Measurements from ENCODE around the gene ZCCHC7.
"Not testable (repeated sequence)": the region's sequence is repeated elsewhere in the genome, so short reads cannot be mapped to it uniquely, and the experiment has no call there.

The ZCCHC7 gene

DNA sequence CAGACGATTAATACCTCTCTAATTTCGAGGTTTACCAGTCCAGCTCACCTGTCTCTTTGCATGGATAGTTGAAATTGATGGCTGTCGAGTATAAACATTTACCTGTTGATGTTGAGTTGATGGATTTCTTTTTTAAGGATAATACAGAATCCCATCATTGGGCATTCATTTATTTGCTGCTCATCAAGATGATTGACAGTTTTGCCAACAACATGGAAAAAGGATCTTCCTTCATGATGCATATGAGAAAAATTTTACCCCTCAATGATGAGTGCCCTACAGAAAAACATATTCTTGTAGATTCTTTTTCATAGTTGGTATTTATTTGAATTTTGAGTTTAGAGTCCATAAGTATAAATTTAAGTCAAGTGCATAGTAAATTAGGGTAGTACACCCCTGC, 59.2 kb downstream of the ZCCHC7 start:
- no peak overlapping the region for H3K4me3 ChIP-seq (ENCODE audit: low read depth, low read length)
- CTCF ChIA-PET: no interaction called here
- TF ChIP-seq, protein P1, sequence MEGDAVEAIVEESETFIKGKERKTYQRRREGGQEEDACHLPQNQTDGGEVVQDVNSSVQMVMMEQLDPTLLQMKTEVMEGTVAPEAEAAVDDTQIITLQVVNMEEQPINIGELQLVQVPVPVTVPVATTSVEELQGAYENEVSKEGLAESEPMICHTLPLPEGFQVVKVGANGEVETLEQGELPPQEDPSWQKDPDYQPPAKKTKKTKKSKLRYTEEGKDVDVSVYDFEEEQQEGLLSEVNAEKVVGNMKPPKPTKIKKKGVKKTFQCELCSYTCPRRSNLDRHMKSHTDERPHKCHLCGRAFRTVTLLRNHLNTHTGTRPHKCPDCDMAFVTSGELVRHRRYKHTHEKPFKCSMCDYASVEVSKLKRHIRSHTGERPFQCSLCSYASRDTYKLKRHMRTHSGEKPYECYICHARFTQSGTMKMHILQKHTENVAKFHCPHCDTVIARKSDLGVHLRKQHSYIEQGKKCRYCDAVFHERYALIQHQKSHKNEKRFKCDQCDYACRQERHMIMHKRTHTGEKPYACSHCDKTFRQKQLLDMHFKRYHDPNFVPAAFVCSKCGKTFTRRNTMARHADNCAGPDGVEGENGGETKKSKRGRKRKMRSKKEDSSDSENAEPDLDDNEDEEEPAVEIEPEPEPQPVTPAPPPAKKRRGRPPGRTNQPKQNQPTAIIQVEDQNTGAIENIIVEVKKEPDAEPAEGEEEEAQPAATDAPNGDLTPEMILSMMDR (IDR thresholded peaks at IDR 0.05; ENCODE audit: insufficient read depth, low read length, missing control alignments): no peak
- no peak for DNase-seq (ENCODE audit: low read depth, low spot score)
- POLR2A ChIA-PET: no interaction called here

DNA sequence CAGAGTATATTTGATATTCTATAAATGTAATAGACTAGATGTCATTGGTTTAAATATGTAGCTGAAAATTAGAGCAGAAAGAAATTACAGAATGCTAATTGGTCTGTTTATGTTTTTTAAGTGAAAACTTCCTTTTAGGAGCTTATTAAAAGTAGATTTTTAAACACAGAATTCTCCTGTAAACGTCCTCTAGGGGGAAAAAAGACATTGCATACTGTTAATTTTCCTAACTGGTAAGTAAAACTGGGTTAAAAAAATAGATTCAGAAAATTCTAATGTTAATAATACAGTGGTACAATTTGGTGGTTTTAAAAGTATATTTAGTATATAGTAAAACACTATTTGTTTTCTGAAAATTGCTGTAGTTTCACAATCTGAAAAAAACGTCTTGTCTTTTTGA, 59.8 kb downstream of the ZCCHC7 start:
- DNase-seq (ENCODE audit: low read depth, low spot score): no peak
- TF ChIP-seq, protein P1 (IDR thresholded peaks at IDR 0.05; ENCODE audit: insufficient read depth, low read length, missing control alignments): no peak
- ChIA-PET CTCF (interaction anchor here (0.6 to 0.9 kb wide), 2 partner anchors 12 to 548 kb away, joined by 3 read pairs; no protein-coding TSS in a partner anchor), POLR2A (no interaction called here)
- no peak overlapping the region for H3K4me3 ChIP-seq (ENCODE audit: low read depth, low read length)

DNA sequence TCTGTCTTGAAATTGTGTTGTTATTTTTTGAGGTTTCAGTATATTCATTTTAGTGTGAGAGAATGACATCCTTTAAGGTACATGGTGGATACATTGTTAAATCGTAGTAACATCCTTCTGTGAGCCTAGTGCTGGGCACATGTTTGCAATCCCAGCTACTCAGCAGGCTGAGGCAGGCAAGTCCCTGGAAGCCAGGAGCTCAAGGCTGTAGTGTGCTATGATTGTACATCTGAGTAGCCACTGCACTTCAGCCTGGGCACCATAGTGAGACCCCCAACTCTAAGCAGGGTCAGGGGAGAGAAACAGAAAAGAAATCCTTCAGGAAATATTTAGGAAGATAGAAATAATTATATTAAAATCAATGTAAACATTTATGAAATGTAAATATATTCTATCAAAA, 62.3 kb downstream of the ZCCHC7 start:
- DNase-seq (ENCODE audit: low read depth, low spot score): no peak
- TF ChIP-seq, protein P1 (IDR thresholded peaks at IDR 0.05; ENCODE audit: insufficient read depth, low read length, missing control alignments): no peak
- no peak overlapping the region for H3K4me3 ChIP-seq (ENCODE audit: low read depth, low read length)
- POLR2A ChIA-PET: no interaction called here
- CTCF ChIA-PET: no interaction called here

DNA sequence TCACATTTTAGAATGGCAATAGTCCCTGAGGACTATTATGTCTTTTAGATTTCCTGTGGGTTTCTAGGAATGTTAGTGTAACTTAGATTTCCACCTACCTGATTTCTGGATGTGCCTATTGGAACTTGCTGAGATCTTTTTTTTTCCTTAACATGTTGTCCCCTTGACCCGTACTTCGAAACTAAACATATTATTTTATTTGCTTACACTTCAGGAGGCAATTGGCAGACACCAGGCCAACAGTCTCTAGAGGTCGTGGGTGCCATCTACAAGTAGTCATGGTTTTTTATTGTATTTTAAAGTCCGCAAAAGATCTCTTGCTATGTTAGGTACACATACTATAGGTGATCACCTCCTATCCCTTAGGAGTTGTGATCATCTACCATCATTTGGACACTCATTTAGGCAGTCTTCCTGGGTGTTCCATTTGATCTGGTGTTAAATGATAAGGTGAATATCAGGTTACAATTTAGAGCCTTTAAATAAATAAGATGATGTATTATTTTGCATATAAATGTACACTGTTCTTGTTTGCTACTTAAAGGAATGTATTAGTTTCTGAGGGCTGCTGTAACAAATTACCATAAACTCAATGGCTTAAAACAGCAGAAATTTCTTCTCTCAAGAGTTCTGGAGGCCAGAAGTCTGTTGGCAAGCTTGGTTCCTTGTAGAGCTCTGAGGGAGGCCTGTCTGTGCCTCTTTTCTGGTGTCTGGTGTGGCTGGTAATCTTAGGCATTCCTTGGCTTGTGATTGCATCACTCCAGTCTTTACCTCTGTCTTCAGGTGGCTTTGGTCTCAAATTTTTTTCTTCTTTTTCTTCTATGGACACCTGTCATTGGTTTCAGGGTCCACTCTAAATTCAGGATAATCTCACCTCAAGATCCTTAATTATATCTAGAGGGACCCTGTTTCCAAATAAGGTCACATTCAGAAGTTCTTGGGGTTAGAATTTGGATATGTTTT, 64.8 kb downstream of the ZCCHC7 start:
- TF ChIP-seq, protein P1 (IDR thresholded peaks at IDR 0.05; ENCODE audit: insufficient read depth, low read length, missing control alignments): no peak
- CTCF ChIA-PET: no interaction called here
- DNase-seq (ENCODE audit: low read depth, low spot score): no peak
- POLR2A ChIA-PET: no interaction called here
- no peak overlapping the region for H3K4me3 ChIP-seq (ENCODE audit: low read depth, low read length)

DNA sequence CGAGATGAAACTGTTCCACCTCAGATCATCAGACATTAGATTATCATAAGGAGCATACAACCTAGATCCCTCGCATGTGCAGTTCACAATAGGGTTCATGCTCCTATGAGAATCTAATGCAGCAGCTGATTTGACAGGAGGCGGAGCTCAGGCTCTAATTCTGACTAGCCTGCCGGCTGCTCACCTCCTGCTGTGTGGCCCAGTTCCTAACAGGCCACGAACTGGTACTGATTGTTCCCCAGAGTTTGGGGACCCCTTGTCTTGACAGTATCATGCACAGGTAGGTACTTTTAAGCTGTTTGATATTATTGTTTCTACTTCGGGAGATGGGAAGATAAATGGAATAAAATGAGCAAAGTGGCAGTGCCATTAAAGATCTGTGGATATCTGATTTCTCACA, 66.9 kb downstream of the ZCCHC7 start:
- H3K4me3 ChIP-seq (ENCODE audit: low read depth, low read length): no peak overlapping the region
- DNase-seq (ENCODE audit: low read depth, low spot score): no peak
- POLR2A ChIA-PET: interaction anchor here (0.6 kb wide), 1 partner anchor 31 kb away, joined by 4 read pairs; no protein-coding TSS in a partner anchor
- CTCF ChIA-PET: no interaction called here
- TF ChIP-seq, protein P1 (IDR thresholded peaks at IDR 0.05; ENCODE audit: insufficient read depth, low read length, missing control alignments): no peak

DNA sequence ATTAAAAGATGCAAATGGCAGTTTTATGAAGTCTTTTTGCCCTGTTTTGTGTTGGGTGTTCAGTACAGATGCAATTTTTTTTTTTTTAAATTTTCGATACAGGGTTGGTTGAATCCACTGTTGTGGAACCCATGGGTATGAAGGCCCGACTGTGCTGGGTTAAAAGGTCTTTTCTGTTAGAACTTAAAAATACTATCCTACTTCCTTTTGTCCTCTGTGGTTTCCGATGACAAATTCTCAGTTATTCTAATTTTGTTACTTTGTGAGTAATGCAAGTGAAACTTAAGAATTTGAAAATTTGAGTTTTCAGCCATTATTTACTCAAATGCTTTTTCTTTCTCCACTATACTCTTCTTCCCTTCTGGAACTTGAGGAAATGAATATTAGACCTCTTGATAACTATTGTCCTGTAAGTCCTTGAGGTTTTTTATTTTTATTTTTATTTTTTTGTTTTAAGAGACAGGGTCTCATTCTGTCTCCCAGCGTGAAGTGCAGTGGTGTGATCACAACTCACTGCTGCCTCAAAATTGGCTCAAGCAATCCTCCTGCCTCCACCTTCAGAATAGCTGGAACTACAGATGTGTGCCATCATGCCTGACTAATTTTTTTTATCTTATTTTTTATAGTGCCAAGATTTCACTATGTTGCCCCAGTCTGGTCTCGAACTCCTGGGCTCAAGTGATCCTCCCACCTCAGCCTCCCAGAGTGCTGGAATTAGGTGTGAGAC, 67.5 kb downstream of the ZCCHC7 start:
- TF ChIP-seq, protein P1 (IDR thresholded peaks at IDR 0.05; ENCODE audit: insufficient read depth, low read length, missing control alignments): no peak
- no peak overlapping the region for H3K4me3 ChIP-seq (ENCODE audit: low read depth, low read length)
- DNase-seq (ENCODE audit: low read depth, low spot score): no peak
- POLR2A ChIA-PET: no interaction called here
- CTCF ChIA-PET: no interaction called here

DNA sequence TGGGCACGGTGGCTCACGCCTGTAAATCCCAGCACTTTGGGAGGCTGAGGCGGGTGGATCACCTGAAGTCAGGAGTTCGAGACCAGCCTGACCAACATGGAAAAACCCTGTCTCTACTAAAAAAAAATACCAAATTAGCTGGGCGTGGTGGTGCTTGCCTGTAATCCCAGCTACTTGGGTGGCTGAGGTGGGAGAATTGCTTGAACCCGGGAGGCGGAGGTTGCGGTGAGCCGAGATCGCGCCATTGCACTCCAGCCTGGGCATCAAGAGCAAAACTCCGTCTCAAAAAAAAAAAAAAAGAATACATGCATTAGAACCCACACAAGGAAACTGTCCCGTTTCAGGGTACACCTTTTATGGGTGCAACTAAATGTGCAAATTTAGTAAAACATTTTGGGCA, 70.4 kb downstream of the ZCCHC7 start:
- POLR2A ChIA-PET; DNase-seq (ENCODE audit: low read depth, low spot score); H3K4me3 ChIP-seq (ENCODE audit: low read depth, low read length): not testable (repeated sequence)
- CTCF ChIA-PET: interaction anchor here (1.0 kb wide), 1 partner anchor 9 kb away, joined by 3 read pairs; no protein-coding TSS in a partner anchor

All from AG04449 (cell line).